NB4 (cell line): ENCODE measurements around the gene PSAPL1.

Source experiments
- DNase-seq: peaks from one replicate; pipeline ENCODE4 v3.0.0; 2010; ENCODE audit warnings: low read depth
- H3K4me3 ChIP-seq: one replicate; pipeline ENCODE4 v1.5.1; 2011; ENCODE audit warnings: mild to moderate bottlenecking, low read depth, low read length, moderate library complexity
- CTCF ChIP-seq: IDR thresholded peaks from one replicate; pipeline ENCODE4 v1.5.1; 2012; ENCODE audit warnings: low read depth, low read length
- MAX ChIP-seq: IDR thresholded peaks from 2 replicates; pipeline ENCODE4 v1.6.1; 2011; ENCODE audit warnings: low read depth, low read length
- MYC ChIP-seq: IDR thresholded peaks from 2 replicates; pipeline ENCODE4 v1.6.1; 2011; ENCODE audit warnings: low read depth, low read length
- POLR2A ChIP-seq: IDR thresholded peaks from 2 replicates; pipeline ENCODE4 v1.6.1; 2011; ENCODE audit warnings: mild to moderate bottlenecking; ENCODE audit not compliant: insufficient read length; ENCODE audit errors: extremely low read depth

The PSAPL1 gene

GRCh38 chr4:7475207-7475606 lies 40.5 kb upstream of the PSAPL1 start:
- no peak overlapping the region for H3K4me3 ChIP-seq
- DNase-seq: no peak
- TF ChIP-seq MAX: no peak
- no peak for TF ChIP-seq POLR2A
- TF ChIP-seq CTCF: no peak
- TF ChIP-seq MYC: no peak

- H3K4me3 ChIP-seq: no peak overlapping the region
- TF ChIP-seq POLR2A: no peak
- no peak for TF ChIP-seq MYC
- no peak for TF ChIP-seq MAX
- TF ChIP-seq CTCF: no peak
- DNase-seq: no peak
These were observed 39.6 kb upstream of the PSAPL1 start for GRCh38 chr4:7474320-7474719.

- TF ChIP-seq MAX: no peak
- no peak for TF ChIP-seq CTCF
- no peak for TF ChIP-seq POLR2A
- no peak for TF ChIP-seq MYC
- DNase-seq: no peak
- H3K4me3 ChIP-seq: no peak overlapping the region
These were observed 38.4 kb upstream of the PSAPL1 start for GRCh38 chr4:7473081-7473480.

GRCh38 chr4:7472442-7473013 lies 37.8 kb upstream of the PSAPL1 start:
- no peak overlapping the region for H3K4me3 ChIP-seq
- no peak for TF ChIP-seq MYC
- TF ChIP-seq POLR2A: no peak
- no peak for TF ChIP-seq MAX
- no peak for TF ChIP-seq CTCF
- DNase-seq: no peak

- no peak for TF ChIP-seq POLR2A
- TF ChIP-seq MAX: no peak
- no peak for TF ChIP-seq CTCF
- TF ChIP-seq MYC: no peak
- no peak for DNase-seq
- no peak overlapping the region for H3K4me3 ChIP-seq
These were observed 35.9 kb upstream of the PSAPL1 start for GRCh38 chr4:7470522-7471128.
